CD4-positive, alpha-beta T cell (primary cell): Measurements from ENCODE around the gene CAPSL. TPM values are rescaled to one million over a fixed set of nuclear protein-coding genes. Genes with fewer than 3 reads are reported as not detected.
A peak's percentile ranks its signal among the peaks of the same experiment; 100 is the strongest.

Experiments
- ATAC-seq: fragments of 200-7000 bp; cut with Tn5 transposase; one replicate; pipeline ENCODE4 v1.10.0; 2022; ENCODE audit warnings: mild to moderate bottlenecking; ENCODE audit not compliant: poor library complexity
- CTCF ChIA-PET: fragments of 350-600 bp; sonication (Branson Sonifier 250); formaldehyde crosslinking; loops from one replicate; lab custom pipeline; 2021; ENCODE audit warnings: antibody characterized with exemption, inconsistent platforms; lab: Charles Lee
- POLR2A ChIA-PET: fragments of 350-600 bp; sonication (Branson Sonifier 250); formaldehyde crosslinking; loops from one replicate; lab custom pipeline; 2021; ENCODE audit warnings: antibody characterized with exemption, inconsistent platforms; lab: Charles Lee
- DNase-seq, 14 experiments: peaks; one replicate each; pipeline ENCODE4 v3.0.0-alpha.2; 2013 to 2020; ENCODE audit warnings: mixed read lengths in 2 of 14
- H3K27ac ChIP-seq, 2 donors: one replicate each; pipeline versions ENCODE4 v1.5.1 to v1.7.0; 2013; ENCODE audit warnings: low read length in 2 of 2, low read depth in 1 of 2, mild to moderate bottlenecking in 1 of 2
- H3K27me3 ChIP-seq, 2 experiments: 1 replicate in 1 of 2; 2 replicates in 1 of 2; pipeline versions ENCODE4 v1.6.1 to v1.7.0; 2013; ENCODE audit warnings: low read length in 2 of 2, control low read depth in 1 of 2, mild to moderate bottlenecking in 1 of 2, moderate library complexity in 1 of 2; ENCODE audit not compliant: insufficient read depth in 2 of 2, control insufficient read depth in 1 of 2
- H3K36me3 ChIP-seq: one replicate; pipeline ENCODE4 v1.6.1; 2013; ENCODE audit warnings: low read length, control low read depth; ENCODE audit not compliant: insufficient read depth
- H3K4me1 ChIP-seq: one replicate; pipeline ENCODE4 v1.6.1; 2013; ENCODE audit warnings: low read length, control low read depth; ENCODE audit not compliant: insufficient read depth
- H3K4me3 ChIP-seq: one replicate; pipeline ENCODE4 v1.5.1; 2013; ENCODE audit warnings: mild to moderate bottlenecking, low read length, moderate library complexity
- H3K9me3 ChIP-seq, 2 experiments: 1 replicate in 1 of 2; 2 replicates in 1 of 2; pipeline versions ENCODE4 v1.6.1 to v1.7.0; 2013; ENCODE audit warnings: low read length in 2 of 2, mild to moderate bottlenecking in 2 of 2, control low read depth in 1 of 2, moderate library complexity in 1 of 2; ENCODE audit not compliant: control insufficient read depth in 1 of 2, insufficient read depth in 1 of 2
- H3K27ac Mint-ChIP-seq: one replicate; pipeline ENCODE4 v1.8.0; 2020; ENCODE audit warnings: mixed read lengths
- H3K27me3 Mint-ChIP-seq: one replicate; pipeline ENCODE4 v1.8.0; 2021; ENCODE audit warnings: mixed read lengths
- H3K36me3 Mint-ChIP-seq: one replicate; pipeline ENCODE4 v1.8.0; 2021; ENCODE audit warnings: low read depth, mixed read lengths
- H3K4me1 Mint-ChIP-seq: one replicate; pipeline ENCODE4 v1.8.0; 2021; ENCODE audit warnings: low read depth, mixed read lengths
- H3K4me3 Mint-ChIP-seq: one replicate; pipeline ENCODE4 v1.8.0; 2020; ENCODE audit warnings: mild to moderate bottlenecking, mixed read lengths
- H3K9me3 Mint-ChIP-seq: one replicate; pipeline ENCODE4 v1.8.0; 2020; ENCODE audit warnings: mixed read lengths
- intact Hi-C, 2 experiments: fragments of 100-400 bp; cut with DNase I in 1 of 2; cut with micrococcal nuclease in 1 of 2; formaldehyde crosslinking; loops; one replicate each; pipeline versions ENCODE4 v1.15.1 to v1.9.0; 2023 to 2025; cut with DNase I, micrococcal nuclease
- total RNA-seq, 174 experiments: library from RNA in 2 of 174; stranded (reverse) in 2 of 174; gene quantifications; one replicate each; pipeline ENCODE4 v1.2.3 and lab custom pipeline; 2021 to 2026
- TF ChIP-seq, protein P1 (sequence below): fragments of 200-600 bp; IDR thresholded peaks from one replicate; pipeline ENCODE4 v1.8.0; 2022; ENCODE audit warnings: antibody characterized with exemption, mild to moderate bottlenecking

The CAPSL gene
- total RNA-seq, 2 experiments from 2014 or later, result not detected

GRCh38 chr5:35956429-35956828 is 18.0 kb upstream of the CAPSL start:
- H3K4me1 Mint-ChIP-seq, result peaks cover 9% of the 10 kb centered on the region
- CTCF ChIA-PET, result no interaction called here
- H3K36me3 ChIP-seq, result no peaks in the 10 kb centered on the region
- TF ChIP-seq, protein P1, sequence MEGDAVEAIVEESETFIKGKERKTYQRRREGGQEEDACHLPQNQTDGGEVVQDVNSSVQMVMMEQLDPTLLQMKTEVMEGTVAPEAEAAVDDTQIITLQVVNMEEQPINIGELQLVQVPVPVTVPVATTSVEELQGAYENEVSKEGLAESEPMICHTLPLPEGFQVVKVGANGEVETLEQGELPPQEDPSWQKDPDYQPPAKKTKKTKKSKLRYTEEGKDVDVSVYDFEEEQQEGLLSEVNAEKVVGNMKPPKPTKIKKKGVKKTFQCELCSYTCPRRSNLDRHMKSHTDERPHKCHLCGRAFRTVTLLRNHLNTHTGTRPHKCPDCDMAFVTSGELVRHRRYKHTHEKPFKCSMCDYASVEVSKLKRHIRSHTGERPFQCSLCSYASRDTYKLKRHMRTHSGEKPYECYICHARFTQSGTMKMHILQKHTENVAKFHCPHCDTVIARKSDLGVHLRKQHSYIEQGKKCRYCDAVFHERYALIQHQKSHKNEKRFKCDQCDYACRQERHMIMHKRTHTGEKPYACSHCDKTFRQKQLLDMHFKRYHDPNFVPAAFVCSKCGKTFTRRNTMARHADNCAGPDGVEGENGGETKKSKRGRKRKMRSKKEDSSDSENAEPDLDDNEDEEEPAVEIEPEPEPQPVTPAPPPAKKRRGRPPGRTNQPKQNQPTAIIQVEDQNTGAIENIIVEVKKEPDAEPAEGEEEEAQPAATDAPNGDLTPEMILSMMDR, result no peak
- peaks cover 33 to 55% of the 10 kb centered on the region in 2 experiments for H3K27me3 ChIP-seq
- peaks cover 0 to 5% of the 10 kb centered on the region in 2 experiments for H3K9me3 ChIP-seq
- POLR2A ChIA-PET, result no interaction called here
- H3K9me3 Mint-ChIP-seq, result peaks cover 5% of the 10 kb centered on the region
- intact Hi-C loops, result no loop called here
- H3K27ac Mint-ChIP-seq, result no peak overlapping the region
- no peak for ATAC-seq
- no peak overlapping the region for H3K4me3 ChIP-seq
- no peaks in the 10 kb centered on the region for H3K36me3 Mint-ChIP-seq
- peaks cover 67% of the 10 kb centered on the region for H3K27me3 Mint-ChIP-seq
- H3K27ac ChIP-seq, result no peak overlapping the region
- H3K4me3 Mint-ChIP-seq, result no peak overlapping the region
- no peak for DNase-seq
- H3K4me1 ChIP-seq, result peaks cover 5% of the 10 kb centered on the region

DNA sequence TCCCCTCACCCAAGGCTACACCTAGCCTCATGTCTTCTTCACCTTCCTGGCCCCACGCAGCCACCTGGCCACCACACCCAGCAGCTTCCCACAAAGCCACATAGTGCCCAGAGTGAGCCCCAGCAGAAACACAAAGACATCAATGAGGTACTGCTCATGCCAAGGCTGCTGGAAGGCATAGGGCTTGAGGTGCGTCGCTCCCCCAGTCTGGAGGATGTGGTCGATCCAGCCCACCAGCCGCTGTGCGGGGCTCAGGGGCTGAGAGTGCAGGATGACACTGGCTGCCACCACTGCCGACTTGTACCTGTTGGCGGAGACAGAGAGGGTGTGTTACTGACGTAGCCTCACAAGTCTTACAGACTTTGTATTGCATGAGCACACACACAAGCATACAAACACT is 15.8 kb upstream of the CAPSL start:
- TF ChIP-seq, protein P1, result no peak
- POLR2A ChIA-PET, result no interaction called here
- no peaks in the 10 kb centered on the region for H3K36me3 ChIP-seq
- intact Hi-C loops, result no loop called here
- Mint-ChIP-seq H3K9me3 (peaks cover 5% of the 10 kb centered on the region), H3K36me3 (no peaks in the 10 kb centered on the region), H3K27me3 (peaks cover 50% of the 10 kb centered on the region), H3K4me3 (no peak overlapping the region), H3K4me1 (peaks cover 9% of the 10 kb centered on the region), H3K27ac (no peak overlapping the region)
- DNase-seq (peak in 6 of 14 experiments; percentile 0 to 22 (median 7)), ATAC-seq (peak; percentile 86)
- no peak overlapping the region for H3K4me3 ChIP-seq
- no peak overlapping the region for H3K27ac ChIP-seq
- H3K4me1 ChIP-seq, result peaks cover 5% of the 10 kb centered on the region
- peaks cover 0 to 5% of the 10 kb centered on the region in 2 experiments for H3K9me3 ChIP-seq
- peaks cover 33 to 55% of the 10 kb centered on the region in 2 experiments for H3K27me3 ChIP-seq
- CTCF ChIA-PET, result no interaction called here

DNA sequence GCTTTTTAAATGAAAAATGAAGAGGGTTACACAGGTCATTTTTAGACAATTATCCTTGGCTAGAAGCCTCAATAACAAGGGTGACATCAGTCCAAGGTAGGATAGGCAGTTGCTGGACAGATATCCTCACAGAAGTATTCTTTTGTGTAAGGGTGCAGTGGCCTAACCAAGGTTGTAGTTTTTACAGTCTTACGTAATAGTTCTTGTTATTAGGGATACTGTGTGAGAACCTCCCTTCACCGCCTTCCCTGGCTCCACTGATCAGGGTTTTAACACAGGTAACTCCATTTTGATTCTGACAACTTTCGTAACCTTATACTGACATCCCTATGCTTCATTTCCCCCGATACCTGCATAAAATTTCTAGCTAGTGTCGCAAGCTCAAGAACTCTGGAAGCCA is 8.7 kb upstream of the CAPSL start:
- Histone ChIP-seq H3K27ac (no peak overlapping the region), H3K9me3 (no peaks in the 10 kb centered on the region), H3K27me3 (peaks cover under 1 to 5% of the 10 kb centered on the region in 2 experiments), H3K36me3 (no peaks in the 10 kb centered on the region), H3K4me1 (no peaks in the 10 kb centered on the region), H3K4me3 (no peak overlapping the region)
- CTCF ChIA-PET, result no interaction called here
- POLR2A ChIA-PET, result no interaction called here
- H3K27me3 Mint-ChIP-seq, result peaks cover 30% of the 10 kb centered on the region
- TF ChIP-seq, protein P1, result no peak
- H3K9me3 Mint-ChIP-seq, result no peaks in the 10 kb centered on the region
- no peaks in the 10 kb centered on the region for H3K36me3 Mint-ChIP-seq
- no peaks in the 10 kb centered on the region for H3K4me1 Mint-ChIP-seq
- ATAC-seq (no peak), DNase-seq (no peak)
- H3K27ac Mint-ChIP-seq, result no peak overlapping the region
- H3K4me3 Mint-ChIP-seq, result no peak overlapping the region
- intact Hi-C loops, result no loop called here
